MM.1S (cell line): ENCODE results near the gene AKAP8.

Source experiments
- CTCF ChIP-seq: fragments of 300-600 bp; sonication (generic); IDR thresholded peaks from 2 replicates; pipeline ENCODE4 v1.5.1; 2016; ENCODE audit warnings: antibody characterized with exemption, low read length, mixed read lengths
- EZH2 ChIP-seq: fragments of 300-600 bp; sonication (generic); optimal IDR thresholded peaks from 2 replicates; pipeline ENCODE3; 2017; ENCODE audit warnings: low read depth, mild to moderate bottlenecking, antibody characterized with exemption, low read length, mixed read lengths

- TF ChIP-seq CTCF: no peak
- no peak for TF ChIP-seq EZH2
These were observed 14.4 kb upstream of the AKAP8 start for GRCh38 chr19:15393963-15394362.
